NCI-H1694 treated with DMSO at 0.1 percent for 48 hours (cell line): Measurements from ENCODE around the gene HBA1.
A peak's percentile ranks its signal among the peaks of the same experiment; 100 is the strongest.
"Not testable (repeated sequence)": the region's sequence is repeated elsewhere in the genome, so short reads cannot be mapped to it uniquely, and the experiment has no call there.

Experiments
- DNase-seq: peaks from one replicate; lab custom pipeline; 2025; lab: John Stamatoyannopoulos, UW

Gene HBA1

GRCh38 chr16:176006-176405, 474 bp upstream of the HBA1 start:
- DNase-seq = not testable (repeated sequence)

GRCh38 chr16:177394-177822, 928 bp downstream of the HBA1 start:
- peak; percentile 98 for DNase-seq

- no peak for DNase-seq
Measured at GRCh38 chr16:177981-178667, 1.6 kb downstream of the HBA1 start.

- DNase-seq = no peak
Measured at GRCh38 chr16:178668-179015, 2.2 kb downstream of the HBA1 start.

GRCh38 chr16:179211-180092, 3.0 kb downstream of the HBA1 start:
- DNase-seq = no peak

- peak; percentile 5 for DNase-seq
Measured at GRCh38 chr16:180101-180675, 3.7 kb downstream of the HBA1 start, which contains the start of gene HBQ1. Gene HBQ1 (plus strand): TSS chr16:180459. CDS start chr16:180487, 28 bp downstream.

- DNase-seq = peak; percentile 22
Measured at GRCh38 chr16:180681-181564, 4.4 kb downstream of the HBA1 start.

- no peak for DNase-seq
Measured at GRCh38 chr16:181565-182021, 5.1 kb downstream of the HBA1 start.

GRCh38 chr16:183005-183404, 6.5 kb downstream of the HBA1 start:
- no peak for DNase-seq

- no peak for DNase-seq
Measured at GRCh38 chr16:185213-185612, 8.7 kb downstream of the HBA1 start.

GRCh38 chr16:185691-186090, 9.2 kb downstream of the HBA1 start:
- no peak for DNase-seq

GRCh38 chr16:187330-187729, 10.8 kb downstream of the HBA1 start:
- DNase-seq = no peak

- DNase-seq = no peak
Measured at GRCh38 chr16:188674-189073, 12.2 kb downstream of the HBA1 start.

- no peak for DNase-seq
Measured at GRCh38 chr16:189604-190186, 13.2 kb downstream of the HBA1 start.

GRCh38 chr16:191831-192230, 15.4 kb downstream of the HBA1 start:
- DNase-seq = no peak

GRCh38 chr16:192686-193085, 16.2 kb downstream of the HBA1 start:
- no peak for DNase-seq

- DNase-seq = no peak
Measured at GRCh38 chr16:193441-193840, 17.0 kb downstream of the HBA1 start.

GRCh38 chr16:194516-194915, 18.0 kb downstream of the HBA1 start:
- DNase-seq = no peak

- DNase-seq = no peak
Measured at GRCh38 chr16:200388-200787, 23.9 kb downstream of the HBA1 start.

- no peak for DNase-seq
Measured at GRCh38 chr16:203246-203645, 26.8 kb downstream of the HBA1 start.

- DNase-seq = not testable (repeated sequence)
Measured at GRCh38 chr16:204046-204445, 27.6 kb downstream of the HBA1 start.
